ENCODE results near the gene ERGIC2.

The ERGIC2 gene

DNA sequence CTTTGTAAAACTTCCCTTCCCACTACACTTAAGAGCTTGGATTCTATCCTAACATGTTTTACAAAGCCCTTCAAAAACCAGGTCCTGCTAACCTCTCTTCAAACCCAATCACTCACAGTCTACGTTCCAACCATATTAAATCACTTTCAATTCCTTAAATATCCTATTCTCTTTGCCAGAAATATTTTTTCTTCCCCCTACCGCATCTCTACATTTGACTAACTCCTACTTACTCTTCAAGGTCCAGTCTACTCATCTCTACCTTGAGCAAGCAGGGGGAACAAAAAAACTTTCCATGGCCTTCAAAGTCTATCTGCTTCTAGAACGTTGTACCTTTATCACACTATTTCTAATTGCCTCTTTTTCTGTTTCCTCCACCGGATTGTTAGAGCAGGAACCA lies 6.1 kb downstream of the ERGIC2 start:
- DNase-seq (ENCODE audit: low spot score) = no peak

DNA sequence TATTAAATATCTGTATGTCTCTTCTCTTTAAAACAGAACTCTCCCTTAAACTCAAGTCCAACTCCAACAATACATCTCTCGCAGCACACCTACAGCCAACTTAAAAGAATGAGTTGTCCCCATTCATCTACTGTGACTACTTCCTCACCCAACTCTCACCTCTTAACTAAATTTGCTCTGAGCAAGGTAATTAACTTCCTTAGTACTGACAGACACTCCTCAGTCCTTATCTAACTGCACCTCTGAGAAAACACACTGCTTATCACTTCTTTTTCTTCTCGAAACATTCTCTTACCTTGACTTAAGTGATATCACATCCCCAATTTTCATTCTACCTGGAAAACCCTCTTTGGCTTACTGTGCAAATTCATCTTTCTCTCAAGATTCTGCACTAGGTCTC lies 7.0 kb downstream of the ERGIC2 start:
- DNase-seq (ENCODE audit: low spot score) = no peak

DNA sequence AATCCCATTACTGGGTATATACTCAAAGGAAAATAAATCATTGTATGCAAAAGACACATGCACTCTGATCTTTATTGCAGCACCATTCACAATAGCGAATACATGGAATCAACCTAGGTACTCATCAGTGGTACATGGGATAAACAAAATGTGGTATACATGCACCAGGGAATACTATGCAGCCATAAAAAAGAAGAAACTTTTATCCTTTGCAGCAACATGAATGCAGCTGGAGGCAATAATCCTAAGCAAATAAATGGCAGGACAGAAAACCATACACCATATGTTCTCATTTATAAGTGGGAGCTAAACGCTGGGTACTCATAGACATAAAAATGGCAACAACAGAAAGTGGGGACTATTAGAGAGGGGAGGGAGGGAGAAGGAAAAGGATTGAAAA lies 15.9 kb downstream of the ERGIC2 start:
- no peak for DNase-seq (ENCODE audit: low spot score)

DNA sequence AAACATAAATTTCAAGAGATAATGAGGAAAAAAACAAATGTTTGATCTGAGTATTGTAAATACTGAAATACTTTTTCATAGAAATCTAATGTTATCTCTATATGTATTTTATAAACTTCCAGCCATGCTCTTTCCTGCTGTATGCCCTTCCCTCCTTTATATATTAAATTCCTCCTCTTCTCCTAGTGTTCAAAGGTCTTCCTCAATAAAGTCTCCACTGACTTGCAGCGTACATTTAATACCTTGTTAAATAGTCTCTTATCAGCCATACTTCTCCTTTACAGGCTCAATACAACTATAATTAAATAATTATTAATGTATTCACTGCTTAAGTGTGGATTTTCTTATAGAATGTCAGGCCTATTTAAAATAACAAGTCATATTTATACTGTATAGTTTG lies 26.0 kb downstream of the ERGIC2 start:
- DNase-seq (ENCODE audit: low spot score) = no peak

DNA sequence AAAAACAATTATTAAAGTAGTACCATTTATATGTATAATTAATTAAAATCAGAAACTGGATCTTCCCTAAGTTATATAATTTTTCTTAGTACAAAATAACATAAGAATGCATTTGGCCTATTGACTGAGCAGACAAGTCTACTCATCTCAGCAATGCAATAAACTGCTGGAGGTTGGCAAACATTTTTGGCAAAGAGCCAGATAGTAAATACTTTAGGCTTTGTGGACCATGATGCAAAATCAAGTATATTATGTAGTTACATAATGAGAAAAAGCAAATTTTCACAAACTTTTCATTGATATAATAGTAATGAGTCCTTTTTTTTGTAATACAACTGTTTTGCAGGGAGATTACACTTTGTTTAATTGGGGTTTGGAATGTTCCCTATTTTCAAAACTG lies 30.9 kb downstream of the ERGIC2 start:
- DNase-seq (ENCODE audit: low spot score) = no peak

DNA sequence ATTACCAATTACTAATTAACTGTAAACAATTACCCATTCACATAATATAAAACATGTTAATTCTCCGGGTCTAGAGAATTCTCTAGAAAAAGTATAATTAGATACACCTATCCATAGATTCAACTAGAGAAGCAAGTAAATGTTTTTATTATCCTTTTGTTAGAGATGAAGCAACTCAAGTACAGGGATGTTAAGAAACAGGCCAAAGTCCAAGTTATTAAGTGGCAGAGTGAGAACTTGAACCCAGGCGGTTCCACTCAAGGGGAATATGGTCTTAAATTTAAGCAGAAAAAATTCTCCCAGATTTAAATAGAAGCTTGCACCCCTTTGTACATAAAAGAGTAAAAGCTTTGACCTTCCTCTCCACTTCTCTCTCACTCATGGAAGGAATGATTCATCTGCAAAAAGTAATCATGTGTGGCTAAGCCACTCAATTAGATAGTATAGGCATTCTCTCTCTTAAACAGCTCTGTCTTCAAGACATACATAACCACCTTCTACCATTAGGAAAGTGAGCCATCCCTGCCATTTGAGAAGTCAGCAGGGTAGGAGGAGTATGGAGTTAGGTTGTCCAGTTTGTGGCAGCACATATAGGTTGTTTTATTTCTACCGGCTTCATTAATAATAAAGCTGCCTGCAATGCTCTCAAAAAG lies 34.1 kb downstream of the ERGIC2 start:
- no peak for DNase-seq (ENCODE audit: low spot score)

DNA sequence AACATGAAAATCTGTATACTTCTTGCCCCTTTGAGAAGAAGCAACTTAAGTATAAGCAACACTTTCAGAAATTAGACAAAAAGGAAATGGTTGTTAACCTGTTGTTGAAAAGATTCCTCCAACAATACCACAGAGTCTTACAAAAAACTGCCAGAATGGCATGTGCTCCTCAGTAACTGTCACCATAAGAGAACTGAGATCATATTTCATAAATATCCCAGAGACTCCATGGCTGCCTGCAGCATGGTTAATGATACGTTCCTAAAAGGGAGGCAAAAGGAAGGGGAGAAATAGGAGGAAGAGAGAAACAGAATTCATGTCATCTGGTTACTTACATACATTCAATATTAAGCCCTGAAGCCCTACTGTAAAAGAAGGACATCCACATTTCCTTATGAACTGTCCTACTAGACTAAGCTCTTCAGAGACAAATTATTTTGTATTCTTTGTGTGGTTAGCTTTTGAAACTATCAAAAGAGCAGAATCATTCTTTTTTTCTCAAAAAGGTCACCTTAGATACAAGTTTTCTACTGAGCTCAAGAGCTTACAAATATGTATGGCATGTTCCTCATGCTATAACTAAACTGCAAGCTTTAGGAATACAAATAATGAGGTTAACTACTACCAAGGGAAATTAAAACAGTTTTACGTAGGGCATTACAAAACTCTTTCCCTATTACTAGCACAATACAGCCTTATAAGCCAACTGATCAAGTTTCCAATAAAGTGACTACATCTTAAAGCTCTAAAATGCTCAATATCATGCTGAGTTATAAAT lies 37.8 kb downstream of the ERGIC2 start:
- DNase-seq (ENCODE audit: low spot score) = no peak

DNA sequence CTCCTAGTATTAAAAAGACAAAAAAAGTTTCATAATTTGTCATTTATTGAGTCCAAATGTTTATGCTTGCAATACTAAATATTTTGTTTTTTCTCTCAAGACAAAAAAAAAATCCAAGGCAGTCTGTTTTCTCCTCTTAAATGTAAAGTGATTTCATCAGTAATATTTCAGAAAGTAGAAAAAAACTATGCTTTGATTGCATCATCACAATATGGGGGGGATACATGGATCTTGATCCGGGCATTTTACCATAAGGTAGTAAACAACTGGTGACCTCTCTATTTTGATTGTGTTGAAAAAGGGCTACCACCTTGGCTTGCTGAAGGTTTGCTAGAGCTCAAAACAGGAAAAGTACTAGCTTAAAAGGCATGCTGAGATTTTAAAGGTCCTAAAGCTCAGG lies 43.6 kb downstream of the ERGIC2 start:
- DNase-seq (ENCODE audit: low spot score) = no peak

DNA sequence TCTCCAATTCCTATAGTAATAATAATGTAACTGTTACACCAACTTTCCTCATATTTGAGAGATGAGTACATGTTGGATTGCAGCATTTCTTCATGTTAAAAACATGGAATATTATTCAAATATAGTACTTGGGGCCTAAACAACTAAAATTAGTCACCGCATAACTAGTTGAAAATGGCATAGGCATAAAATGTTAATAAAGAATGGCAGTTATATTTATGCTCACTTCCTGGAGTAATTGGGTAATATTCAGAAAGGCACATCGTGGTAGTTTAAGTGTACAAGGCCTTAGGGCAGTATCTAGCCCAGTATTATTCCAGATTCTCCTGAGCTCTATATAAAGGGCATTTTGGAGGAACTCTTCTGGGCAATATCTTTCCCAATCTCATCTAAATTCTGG lies 46.0 kb downstream of the ERGIC2 start:
- DNase-seq (ENCODE audit: low spot score) = no peak

DNA sequence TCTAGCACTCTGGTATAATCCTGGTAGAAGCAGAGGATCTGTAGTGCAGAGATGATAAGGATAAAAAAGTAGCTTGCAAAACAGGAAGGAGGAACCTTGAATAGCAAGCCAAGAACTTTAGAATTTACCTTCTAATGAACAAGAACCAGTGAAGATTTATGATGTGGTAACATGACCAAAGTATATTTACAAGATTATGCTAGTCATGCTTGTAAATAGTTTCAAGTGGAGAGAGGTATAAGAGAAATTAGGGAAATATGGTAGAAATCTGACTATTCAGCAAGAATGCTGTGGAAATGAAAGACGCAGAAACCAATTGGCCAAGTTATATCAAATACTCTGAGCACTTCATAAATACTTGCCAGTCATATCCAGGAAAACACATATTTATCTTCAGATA lies 47.8 kb downstream of the ERGIC2 start:
- no peak for DNase-seq (ENCODE audit: low spot score)

DNA sequence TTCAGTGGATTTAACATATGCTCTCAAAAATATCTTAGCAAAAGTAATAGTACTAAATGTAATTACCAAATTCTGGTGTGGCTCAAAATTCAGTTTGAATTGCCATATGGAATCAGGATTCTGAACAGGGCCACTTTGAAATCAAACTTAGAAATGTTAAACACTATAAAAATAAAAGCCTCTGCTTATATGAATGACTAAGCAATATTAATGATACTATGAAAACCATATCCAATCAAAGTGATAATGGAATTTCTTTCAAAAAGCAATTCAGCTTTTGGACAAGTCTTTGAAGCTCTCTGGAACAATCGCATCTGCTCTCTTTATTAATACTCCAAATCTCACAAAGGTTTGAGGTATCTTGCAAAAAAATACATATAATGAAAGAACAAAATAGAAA lies 51.6 kb downstream of the ERGIC2 start:
- no peak for DNase-seq (ENCODE audit: low spot score)

DNA sequence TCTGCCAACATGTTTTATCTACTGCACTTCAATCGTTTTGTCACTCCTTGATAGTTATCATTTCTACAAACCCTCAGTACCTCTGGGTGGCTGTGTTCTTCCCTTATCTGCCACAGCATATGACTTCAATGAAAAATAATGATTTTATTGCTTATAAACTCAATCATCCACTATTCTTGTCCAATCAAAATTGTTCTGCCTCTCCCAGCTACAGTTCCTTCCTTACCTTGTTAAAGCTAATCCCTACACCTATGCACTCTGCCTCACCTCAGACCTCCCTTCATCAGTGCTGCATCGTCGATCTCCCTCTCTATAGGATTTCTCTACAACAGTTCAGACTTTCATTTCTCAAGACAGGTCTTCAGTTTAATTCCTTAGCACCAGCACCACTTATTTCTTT lies 58.8 kb downstream of the ERGIC2 start:
- no peak for DNase-seq (ENCODE audit: low spot score)

DNA sequence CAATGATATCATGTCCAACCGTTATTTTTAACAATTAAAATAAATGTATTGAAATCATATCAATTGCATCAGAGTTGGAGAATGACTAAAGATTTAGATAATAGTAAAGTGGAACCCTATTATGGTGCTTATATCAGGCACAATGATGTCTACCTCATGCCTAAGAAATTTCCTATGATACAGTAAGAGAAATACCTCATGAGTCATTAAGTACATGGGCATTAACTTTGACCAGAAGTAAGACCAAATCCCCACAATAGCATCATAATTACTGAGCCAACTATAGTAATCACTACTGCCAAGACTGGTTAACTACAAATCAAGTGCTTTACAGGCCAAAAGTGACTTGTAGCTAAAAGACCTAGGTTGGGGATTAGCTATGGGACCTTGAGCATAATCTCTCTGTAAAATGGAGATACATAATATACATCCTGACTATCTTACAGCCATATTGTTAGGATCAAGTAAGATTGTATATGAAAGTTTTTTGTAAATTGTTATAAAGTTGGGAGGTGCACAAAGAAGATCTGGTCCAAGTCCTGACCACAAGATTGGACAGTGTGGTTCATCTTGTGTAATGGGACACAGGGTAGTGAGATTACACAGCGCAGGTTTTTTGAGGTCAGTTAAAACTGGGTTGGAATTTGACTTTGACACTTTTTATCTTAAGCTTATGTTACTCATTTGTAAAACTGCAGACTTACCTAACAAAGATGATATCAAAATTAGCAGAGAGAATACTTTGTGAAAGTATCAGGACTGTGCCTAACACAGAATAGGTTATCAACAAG lies 60.5 kb downstream of the ERGIC2 start:
- no peak for DNase-seq (ENCODE audit: low spot score)

DNA sequence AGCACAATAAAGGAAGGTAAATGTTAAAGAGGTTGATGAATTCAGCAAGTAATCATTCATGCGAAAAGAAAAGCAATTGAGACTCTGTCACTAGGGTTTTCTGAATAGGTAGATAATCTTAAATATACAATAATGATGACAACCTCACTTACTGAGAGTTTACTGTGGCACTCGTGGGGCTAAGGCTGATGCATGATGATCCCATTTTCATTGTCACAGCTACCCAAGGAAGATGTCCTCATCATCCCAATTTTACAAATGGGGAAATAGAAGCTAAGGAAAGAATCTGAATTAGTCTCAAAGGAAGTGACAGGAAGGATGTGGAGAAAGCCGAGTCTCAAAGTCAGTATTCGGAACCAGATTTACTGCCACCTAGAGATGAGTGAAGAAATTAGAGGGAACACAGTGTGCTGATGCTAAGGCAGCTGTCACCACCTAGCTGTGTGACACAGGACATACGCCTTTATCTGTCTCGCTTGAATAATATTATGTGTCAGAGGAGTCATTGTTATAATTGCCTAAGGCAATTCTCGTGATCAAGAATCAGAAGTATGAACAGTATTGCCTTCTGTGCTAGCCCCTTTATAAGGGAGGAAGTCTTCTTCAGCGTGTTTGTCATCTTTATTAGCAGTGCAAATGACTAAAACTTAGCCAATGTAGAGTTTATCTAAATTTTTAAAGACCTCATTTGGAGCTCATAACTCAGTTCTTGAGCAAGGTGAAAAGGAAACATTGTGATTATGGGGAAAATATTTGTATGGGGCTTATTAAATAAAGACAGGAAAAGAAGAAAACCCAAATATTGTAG lies 63.2 kb downstream of the ERGIC2 start:
- peak; percentile 94 for DNase-seq (ENCODE audit: low spot score)

DNA sequence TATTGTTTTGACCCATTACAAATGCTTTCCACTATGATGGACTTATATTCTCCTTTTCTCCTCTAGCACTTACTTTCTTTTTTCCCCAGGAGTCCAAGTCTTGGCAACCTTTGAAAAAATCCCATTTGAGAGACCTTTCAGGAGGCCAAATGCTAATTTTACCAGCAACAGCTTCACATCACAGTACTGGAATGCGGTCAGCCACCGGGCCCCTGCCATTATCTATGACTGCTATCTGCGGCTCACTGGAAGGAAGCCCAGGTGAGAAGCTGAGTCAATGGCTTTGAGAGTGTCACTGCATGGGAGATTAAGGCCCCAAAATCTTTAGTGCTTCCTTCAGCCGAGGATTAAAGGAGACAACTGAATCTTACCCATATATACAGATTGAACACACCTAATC lies 64.2 kb downstream of the ERGIC2 start:
- no peak for DNase-seq (ENCODE audit: low spot score)

DNA sequence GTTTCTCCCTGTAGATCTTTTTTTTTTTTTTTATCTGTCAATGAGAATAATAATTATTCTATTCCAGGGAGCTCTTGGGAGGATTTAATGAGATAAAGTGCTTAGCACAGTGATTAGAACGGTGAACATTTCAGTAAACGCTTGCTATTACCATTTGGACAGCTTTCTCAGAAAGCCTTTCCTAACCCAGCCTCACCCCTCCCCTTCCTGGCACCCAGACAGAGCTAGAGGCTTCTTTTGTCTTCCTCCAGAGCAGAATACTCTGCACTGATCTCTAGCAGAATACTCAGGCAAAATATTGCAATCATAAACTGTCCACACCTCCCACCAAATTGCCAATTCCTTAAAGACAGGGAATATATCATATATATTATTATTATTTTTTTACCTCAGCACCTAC lies 66.6 kb downstream of the ERGIC2 start:
- DNase-seq (ENCODE audit: low spot score) = peak; percentile 52

DNA sequence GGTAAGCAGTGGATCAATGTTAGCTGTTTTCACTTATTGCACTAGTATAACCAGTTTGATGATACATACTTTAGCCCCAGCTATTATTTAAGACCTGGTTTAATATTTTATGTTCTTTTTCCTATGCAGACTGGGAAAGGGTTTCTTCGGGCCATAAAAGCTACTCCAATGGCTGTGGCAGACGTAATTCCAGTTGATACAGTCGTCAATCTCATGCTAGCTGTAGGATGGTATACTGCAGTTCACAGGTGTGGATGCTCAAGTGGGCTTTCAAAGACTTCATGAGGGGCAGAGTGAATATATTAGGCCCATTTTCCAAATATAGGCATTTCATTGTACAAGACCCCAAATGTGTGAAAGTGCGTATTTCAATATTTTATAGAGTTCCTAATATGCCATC lies 70.1 kb downstream of the ERGIC2 start:
- no peak for DNase-seq (ENCODE audit: low spot score)

DNA sequence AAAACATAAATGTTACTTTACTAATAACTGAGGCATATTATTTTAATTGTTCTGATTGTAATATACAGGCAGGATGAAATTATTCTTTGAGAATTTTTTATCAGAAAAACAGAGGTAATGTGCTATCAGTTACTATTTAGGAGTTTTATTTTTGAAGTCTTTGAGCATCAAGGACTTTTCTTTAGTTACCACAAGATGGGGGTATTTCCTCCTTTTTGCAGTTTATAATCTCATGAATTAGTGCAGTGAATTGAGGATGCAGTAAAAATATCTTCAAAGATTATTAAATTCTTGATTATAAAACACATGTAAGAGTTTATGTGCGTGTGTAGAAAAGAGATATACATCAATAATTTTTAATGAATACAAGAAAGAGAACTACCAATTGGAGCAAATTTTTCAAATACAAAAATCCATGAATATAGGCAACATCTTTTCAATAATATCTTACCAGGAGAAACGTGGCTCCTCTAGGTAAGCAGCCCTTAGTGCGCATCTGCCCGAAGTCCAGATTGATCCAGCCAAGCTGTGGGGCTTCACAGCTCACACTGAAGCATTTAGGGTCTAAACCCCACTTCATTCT lies 71.6 kb downstream of the ERGIC2 start:
- DNase-seq (ENCODE audit: low spot score) = no peak

DNA sequence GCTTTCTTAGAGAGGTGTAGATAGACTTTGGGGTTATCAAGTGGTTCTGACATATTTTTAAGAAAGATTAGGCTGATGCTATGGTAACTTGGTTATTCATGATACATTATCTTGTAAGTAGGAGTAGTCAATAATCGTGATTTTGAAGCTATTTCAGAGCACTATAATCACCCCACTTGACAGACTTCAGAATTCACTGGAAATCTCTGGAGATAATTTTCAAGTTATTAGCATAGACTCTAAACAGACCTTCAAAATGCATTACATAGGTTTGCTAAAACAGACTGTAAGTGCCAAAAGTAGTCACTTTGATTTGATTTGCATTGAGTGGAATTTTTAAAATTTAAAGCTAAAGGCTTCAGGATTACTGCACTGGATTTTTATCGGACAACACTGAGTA lies 74.3 kb downstream of the ERGIC2 start:
- DNase-seq (ENCODE audit: low spot score) = no peak

DNA sequence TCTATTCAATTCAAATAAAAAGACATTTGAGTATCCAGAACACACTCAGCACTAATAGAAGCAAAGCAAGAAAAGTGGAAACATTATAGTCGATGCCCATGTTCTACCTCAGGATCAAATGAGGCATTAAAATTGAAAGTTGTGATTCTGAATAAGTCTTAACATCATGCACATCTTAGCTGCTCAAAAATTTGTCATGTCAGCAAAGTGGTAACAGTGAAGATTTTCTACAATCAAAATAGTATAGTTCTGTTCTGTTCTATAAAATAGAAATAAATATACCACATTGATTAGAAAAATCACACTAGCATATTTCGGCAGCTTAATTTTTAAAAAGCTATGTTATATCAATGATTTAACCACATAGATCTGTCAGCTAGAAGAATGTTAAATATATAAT lies 74.7 kb downstream of the ERGIC2 start:
- DNase-seq (ENCODE audit: low spot score) = no peak

DNA sequence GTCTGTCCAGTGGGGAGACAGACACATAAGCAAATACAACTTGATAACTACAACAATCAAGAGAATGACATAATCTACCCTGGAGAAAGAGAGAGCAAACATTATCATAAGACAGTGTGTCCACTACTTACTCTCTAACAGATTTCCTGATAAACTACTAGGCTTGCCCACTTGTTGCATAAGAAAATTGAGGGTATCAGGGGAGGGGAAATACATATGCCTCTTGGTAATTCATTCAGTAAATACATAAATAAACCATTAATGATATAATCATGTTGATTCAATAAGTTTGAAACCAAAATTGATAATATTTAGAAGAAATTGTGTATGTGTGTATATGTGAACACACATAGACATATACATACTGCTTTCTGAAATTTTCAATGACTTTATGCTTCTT lies 76.6 kb downstream of the ERGIC2 start:
- DNase-seq (ENCODE audit: low spot score) = no peak

DNA sequence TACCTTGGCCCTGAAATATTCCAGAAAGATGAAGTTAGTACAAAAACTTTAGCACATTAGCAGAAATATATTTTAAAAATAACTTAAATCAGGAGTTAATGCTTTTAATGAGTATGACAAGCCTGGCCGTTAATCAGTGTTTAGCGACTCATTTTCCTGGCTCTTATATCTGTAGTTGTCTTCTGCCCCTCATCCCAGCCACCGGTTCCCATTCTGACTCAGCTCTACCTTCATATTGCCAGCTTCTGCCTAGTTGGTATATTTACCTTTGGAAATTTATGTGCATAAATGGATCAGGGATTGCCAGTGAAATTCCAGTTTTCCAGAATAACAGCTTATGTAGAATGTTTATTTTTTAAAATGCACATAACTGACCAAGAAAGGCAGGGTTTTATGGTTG lies 79.9 kb downstream of the ERGIC2 start:
- no peak for DNase-seq (ENCODE audit: low spot score)

Data from Ammon's horn (tissue), 1 donor.